ENCODE results near the gene EAF1.

EAF1 gene

DNA sequence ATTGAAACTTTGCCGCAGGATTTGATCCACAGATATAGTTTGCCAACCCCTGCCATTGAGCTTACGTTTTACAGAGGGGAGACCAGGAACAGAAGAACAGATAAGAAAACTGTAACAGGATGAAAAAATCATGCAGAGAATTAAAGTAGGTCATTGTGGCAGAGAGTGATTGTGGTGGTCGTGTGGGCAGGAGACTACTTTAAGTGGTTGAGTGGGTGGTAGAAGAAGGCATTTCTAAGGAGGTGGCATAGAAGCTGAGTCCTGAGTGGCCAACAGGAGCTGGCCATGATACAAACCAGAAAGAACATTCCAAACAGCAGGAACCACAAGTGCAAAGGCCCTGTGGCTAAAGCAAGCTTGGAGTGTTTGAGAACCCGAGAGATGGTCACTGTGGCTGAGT lies 59.6 kb downstream of the EAF1 start:
- DNase-seq = no peak

DNA sequence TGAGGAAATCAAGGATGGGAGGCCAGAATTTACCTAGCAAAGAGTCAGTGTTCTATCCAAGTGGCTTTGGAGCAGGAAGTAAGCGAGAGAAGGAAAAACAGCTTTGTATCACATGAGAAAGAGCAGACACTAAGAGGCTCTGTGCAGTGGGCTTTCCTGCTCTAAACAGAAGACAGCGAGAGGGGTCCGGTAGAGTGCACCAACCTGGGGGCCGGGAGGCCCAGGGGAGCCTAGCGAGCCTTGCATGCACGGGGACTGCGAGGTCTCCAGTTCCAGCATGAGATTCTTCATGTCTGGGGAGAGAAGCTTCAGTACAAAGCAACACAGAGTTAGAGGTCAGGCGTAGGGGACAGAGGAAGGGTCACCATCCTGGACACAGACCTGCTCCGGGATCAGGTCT lies 60.6 kb downstream of the EAF1 start:
- DNase-seq = no peak

DNA sequence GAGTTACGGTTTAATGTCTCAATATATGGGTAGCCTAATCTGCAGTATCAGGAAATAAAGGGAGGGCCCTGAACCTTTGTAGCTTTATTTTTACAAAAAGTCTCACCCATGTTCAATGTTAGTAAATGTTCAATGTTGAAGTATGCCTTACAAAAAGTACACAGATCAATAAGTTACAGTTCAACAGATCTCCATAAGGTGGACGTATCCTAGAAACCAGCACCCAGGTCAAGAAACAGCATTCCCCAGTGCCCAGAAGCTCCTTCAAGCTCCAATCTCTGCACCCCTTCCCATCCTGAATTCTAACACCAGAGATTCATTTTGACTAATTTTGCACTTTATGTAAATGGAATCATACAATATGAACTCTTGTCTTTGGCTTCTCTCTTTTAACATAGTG lies 62.8 kb downstream of the EAF1 start:
- DNase-seq = no peak

DNA sequence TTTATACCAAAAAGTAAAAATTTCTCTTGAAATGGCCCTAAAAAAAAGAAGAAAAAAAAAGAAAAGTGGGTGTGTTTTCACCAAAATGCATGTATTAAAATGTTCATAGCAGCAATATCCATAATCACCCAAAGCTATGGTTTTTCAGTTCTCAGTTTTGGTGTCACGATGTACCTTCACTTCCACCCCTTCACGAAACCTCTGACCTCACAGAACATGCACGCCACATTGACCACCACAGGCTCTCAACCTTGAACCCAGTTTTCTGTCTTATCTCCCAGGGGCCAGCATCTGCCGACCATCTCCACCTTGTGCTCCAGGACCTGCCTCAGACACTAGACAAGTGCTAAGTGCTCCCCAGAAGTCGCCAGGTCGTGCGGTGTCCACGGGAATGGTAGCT lies 63.7 kb downstream of the EAF1 start:
- no peak for DNase-seq

All from left hindlimb (tissue), 1 donor.